Testis (tissue), 2 donors: ENCODE results near the gene SERPINA10.

Experiments used
- POLR2A ChIP-seq: fragments of 450-650 bp; IDR thresholded peaks from one replicate; pipeline ENCODE4 v1.6.1; 2017; ENCODE audit warnings: antibody characterized with exemption, mild to moderate bottlenecking, moderate library complexity
- TF ChIP-seq, protein P1 (sequence below), 3 experiments: fragments of 450-650 bp in 2 of 3; fragments of 200-600 bp in 1 of 3; sonication (generic) in 1 of 3; IDR thresholded peaks; one replicate each; pipeline ENCODE4 v1.5.1; 2016 to 2019; ENCODE audit warnings: antibody characterized with exemption in 3 of 3, mild to moderate bottlenecking in 2 of 3, moderate library complexity in 1 of 3

GRCh38 chr14:94316692-94317091, 23.6 kb upstream of the SERPINA10 start:
- TF ChIP-seq, protein P1, sequence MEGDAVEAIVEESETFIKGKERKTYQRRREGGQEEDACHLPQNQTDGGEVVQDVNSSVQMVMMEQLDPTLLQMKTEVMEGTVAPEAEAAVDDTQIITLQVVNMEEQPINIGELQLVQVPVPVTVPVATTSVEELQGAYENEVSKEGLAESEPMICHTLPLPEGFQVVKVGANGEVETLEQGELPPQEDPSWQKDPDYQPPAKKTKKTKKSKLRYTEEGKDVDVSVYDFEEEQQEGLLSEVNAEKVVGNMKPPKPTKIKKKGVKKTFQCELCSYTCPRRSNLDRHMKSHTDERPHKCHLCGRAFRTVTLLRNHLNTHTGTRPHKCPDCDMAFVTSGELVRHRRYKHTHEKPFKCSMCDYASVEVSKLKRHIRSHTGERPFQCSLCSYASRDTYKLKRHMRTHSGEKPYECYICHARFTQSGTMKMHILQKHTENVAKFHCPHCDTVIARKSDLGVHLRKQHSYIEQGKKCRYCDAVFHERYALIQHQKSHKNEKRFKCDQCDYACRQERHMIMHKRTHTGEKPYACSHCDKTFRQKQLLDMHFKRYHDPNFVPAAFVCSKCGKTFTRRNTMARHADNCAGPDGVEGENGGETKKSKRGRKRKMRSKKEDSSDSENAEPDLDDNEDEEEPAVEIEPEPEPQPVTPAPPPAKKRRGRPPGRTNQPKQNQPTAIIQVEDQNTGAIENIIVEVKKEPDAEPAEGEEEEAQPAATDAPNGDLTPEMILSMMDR (IDR thresholded peaks at IDR 0.05), result no peak
- TF ChIP-seq POLR2A, result no peak
